Eye (tissue), 1 donor: ENCODE data around the gene HMGN5.

ENCODE experiments used
- DNase-seq: peaks from one replicate; pipeline ENCODE4 v3.0.0-alpha.2; 2015

Gene HMGN5

GRCh38 chrX:81201671-81202455 is at the start of gene HMGN5, which contains the start of gene SH3BGRL:
Gene HMGN5 (minus strand): TSS chrX:81201913. CDS start chrX:81121549, 80,364 bp downstream.
Gene SH3BGRL (plus strand): TSS chrX:81202102. CDS start chrX:81202201, 99 bp downstream.
- DNase-seq: peak; percentile 93

GRCh38 chrX:81241753-81242152 is 40.0 kb upstream of the HMGN5 start:
- DNase-seq: no peak

GRCh38 chrX:81240701-81241331 is 39.1 kb upstream of the HMGN5 start:
- no peak for DNase-seq

- DNase-seq: no peak
Observed at GRCh38 chrX:81238166-81238565, 36.5 kb upstream of the HMGN5 start.

- no peak for DNase-seq
Observed at GRCh38 chrX:81237516-81237915, 35.8 kb upstream of the HMGN5 start.

GRCh38 chrX:81232218-81232617 is 30.5 kb upstream of the HMGN5 start:
- DNase-seq: no peak

- DNase-seq: no peak
Observed at GRCh38 chrX:81231476-81231875, 29.8 kb upstream of the HMGN5 start.

- no peak for DNase-seq
Observed at GRCh38 chrX:81229901-81230300, 28.2 kb upstream of the HMGN5 start.

GRCh38 chrX:81229229-81229628 is 27.5 kb upstream of the HMGN5 start:
- DNase-seq: no peak

- DNase-seq: no peak
Observed at GRCh38 chrX:81215685-81216084, 14.0 kb upstream of the HMGN5 start.

- DNase-seq: no peak
Observed at GRCh38 chrX:81208916-81209315, 7.2 kb upstream of the HMGN5 start.

- DNase-seq: no peak
Observed at GRCh38 chrX:81206476-81206875, 4.8 kb upstream of the HMGN5 start.

- no peak for DNase-seq
Observed at GRCh38 chrX:81205551-81205950, 3.8 kb upstream of the HMGN5 start.

GRCh38 chrX:81202943-81203342 is 1.2 kb upstream of the HMGN5 start:
- no peak for DNase-seq

- no peak for DNase-seq
Observed at GRCh38 chrX:81202456-81202819, 725 bp upstream of the HMGN5 start.

- DNase-seq: no peak
Observed at GRCh38 chrX:81201071-81201470, 642 bp downstream of the HMGN5 start.

GRCh38 chrX:81195712-81196111 is 6.0 kb downstream of the HMGN5 start:
- peak; percentile 53 for DNase-seq

- DNase-seq: no peak
Observed at GRCh38 chrX:81195259-81195658, 6.5 kb downstream of the HMGN5 start.

GRCh38 chrX:81174286-81174685 is 27.4 kb downstream of the HMGN5 start:
- peak; percentile 34 for DNase-seq

GRCh38 chrX:81168391-81168790 is 33.3 kb downstream of the HMGN5 start:
- no peak for DNase-seq

GRCh38 chrX:81121513-81122363 is 80.0 kb downstream of the HMGN5 start:
- DNase-seq: peak; percentile 97

- DNase-seq: peak; percentile 85
Observed at GRCh38 chrX:81120936-81121371, 80.8 kb downstream of the HMGN5 start.

- peak; percentile 31 for DNase-seq
Observed at GRCh38 chrX:81120258-81120935, 81.3 kb downstream of the HMGN5 start.
